Left renal cortex interstitium (tissue), 4 donors: ENCODE measurements around the gene RPS6KA2. TPM values are rescaled to one million over a fixed set of nuclear protein-coding genes. Genes with fewer than 3 reads are reported as not detected.

ENCODE experiments used
- DNase-seq, 4 donors: peaks; one replicate each; pipeline ENCODE4 v3.0.0-alpha.2; 2013; ENCODE audit warnings: low read depth in 4 of 4, low spot score in 2 of 4, missing footprints in 1 of 4
- polyA plus RNA-seq, 4 donors: library from polyadenylated mRNA; unstranded; fragments of 120-200 nt; gene quantifications; one replicate each; pipeline ENCODE4 v1.2.1, GENCODE V29; 2013; ENCODE audit not compliant: insufficient read length in 4 of 4

The RPS6KA2 gene
- polyA plus RNA-seq, 4 donors, result 25.2 to 30.5 (median 29.9) TPM

DNA sequence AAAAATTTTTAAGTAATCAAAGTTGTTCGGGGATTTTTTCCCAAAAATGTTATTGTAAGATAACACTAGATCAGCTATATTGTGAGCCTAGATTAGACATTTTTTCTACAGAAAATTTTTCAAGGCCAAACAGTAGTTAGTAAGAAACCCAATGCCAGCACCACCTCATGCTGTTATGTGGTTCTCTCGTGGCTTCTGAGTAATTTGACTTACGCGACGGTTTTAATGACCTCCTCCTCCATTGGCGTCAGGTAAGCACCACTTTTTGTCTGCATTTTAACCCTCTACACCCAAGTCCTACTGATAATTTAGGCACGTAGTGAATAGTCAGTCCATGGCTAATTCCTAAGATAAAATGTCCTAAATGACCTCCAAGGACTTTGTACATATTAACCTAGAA is 9.7 kb downstream of the RPS6KA2 start:
- DNase-seq, result no peak

DNA sequence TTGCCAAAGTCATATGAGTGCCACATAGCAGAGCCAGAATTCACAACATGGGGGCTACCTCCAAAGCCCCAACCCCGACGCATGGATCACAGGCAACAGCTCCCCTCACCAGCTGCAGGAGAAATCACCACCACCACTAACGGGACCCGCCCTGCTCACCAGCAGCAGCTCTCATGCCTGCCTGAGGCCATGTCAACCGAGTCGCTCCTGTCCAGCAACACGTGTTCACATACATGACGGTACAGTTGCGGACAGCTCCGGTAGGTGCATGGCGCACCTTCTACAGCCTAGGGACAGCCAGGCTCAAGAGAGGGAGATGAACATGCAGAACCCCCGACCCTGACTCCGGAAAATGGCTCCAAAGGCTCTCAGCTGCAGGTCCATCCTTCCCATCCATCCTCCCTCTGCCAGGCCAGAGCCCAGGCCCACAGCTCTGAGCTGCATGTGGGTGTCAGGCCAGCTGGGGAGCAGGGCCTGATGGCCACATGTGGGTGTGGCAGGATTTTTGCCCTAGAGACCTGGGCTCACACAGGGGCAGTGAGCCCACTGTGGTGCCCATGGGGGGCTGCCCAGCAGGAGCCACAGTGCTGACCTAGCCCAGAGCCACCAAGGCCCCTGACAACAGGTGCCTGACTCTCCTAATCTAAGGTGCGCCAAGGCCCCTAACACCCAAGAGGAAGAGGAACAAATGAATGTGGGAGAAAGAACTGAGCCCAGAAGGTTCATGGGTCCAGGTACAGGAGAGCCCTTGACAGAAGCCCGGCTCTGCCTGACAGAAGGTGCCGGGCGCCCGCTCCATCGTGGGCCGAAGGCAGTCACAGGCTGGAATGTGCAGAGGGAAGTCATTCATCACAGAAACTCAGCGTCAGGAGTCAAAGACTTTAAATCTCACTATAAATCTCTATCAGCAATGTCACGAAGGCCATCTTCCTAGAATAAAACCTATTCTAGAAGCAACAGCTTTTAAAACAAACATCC is 10.5 kb downstream of the RPS6KA2 start:
- DNase-seq, result no peak

DNA sequence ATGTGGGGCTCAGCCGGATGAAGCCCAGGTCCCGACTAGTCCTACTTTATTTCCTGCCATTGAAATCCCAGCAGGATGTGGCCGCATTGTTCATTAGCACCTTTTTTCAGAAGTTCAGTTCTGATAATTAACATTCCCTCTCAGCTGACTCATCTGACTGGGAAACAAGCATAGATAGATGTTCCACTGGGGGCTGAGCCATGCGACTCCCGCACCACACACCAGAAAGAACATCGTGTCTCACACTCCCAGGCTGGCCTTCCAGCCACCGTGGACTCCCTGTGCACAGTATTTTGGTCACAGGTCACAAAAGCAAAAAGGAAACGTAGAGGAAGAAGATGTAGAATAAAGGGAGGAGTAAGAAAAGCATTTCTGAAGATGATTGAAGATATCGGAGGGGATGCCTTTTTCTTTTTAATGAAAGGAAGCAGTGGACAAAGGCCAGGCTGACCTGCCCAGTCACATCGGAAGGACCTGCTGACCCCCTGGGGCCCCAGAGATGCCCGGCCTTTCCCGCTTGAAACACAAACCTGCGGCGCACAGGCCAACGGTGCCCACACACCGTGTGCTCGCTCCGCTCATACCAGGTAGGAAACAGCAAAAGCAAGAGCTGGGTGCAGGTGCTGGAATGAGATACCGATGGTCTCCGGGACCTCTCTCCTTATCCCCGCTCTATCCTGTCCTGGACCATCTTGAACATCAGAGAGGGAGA is 11.8 kb downstream of the RPS6KA2 start:
- DNase-seq, result no peak

DNA sequence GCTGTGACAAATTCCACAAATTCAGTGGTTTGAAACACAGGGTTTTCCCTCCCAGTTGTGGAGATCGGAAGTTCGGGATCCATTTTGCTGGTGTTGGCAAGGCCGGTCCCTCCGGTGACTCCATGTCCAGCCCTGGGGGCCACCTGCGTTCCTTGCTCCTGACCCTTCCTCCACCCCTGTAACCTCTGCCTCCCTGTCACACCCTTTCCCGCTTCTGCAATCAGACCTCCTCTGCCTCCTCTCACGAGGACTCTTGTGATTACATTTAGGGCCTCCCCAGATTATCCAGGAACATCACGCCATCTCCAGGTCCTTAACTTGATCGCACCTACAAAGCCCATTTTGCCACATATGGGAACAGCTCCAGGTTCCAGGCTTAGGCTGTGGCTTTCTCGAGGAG is 12.5 kb downstream of the RPS6KA2 start:
- no peak for DNase-seq

DNA sequence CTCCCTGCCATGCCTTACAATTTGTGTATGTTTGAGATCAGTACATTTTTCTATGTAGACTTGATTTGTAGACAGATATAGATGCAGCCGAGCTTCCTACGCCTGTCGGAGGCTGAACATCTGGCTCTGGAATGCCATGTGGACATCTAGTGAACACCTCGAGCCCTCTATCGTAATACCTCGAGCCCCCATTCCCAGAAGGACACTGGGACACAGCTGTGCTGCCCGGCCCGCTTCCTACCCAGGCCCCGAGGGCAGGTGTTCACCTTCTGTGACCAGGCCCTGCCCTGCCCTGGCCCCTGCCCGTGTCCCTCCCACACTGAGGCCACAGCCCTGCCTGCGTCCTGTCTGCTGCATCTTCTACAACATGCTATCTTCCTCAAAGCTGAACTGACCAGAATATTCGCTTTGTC is 12.9 kb downstream of the RPS6KA2 start:
- no peak for DNase-seq

DNA sequence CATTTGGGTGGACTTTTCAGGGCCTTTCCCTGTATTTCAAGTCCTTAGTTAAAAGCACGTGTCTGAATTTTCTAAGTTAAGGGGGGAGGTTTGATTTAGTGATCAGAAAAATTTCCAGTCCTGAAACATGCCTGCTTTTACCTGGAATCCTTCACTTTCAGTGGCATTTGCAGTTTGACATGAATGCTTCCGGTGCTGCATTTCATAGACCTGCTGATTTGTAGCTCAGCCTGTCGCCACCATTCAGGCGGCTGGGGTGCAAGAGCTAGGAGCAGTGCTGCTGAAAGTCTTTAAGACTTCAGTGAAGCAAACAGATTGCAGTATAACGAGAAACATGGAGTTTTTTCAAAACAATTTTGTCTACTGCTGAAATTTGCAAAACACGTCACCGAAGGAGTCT is 14.0 kb downstream of the RPS6KA2 start:
- no peak for DNase-seq

DNA sequence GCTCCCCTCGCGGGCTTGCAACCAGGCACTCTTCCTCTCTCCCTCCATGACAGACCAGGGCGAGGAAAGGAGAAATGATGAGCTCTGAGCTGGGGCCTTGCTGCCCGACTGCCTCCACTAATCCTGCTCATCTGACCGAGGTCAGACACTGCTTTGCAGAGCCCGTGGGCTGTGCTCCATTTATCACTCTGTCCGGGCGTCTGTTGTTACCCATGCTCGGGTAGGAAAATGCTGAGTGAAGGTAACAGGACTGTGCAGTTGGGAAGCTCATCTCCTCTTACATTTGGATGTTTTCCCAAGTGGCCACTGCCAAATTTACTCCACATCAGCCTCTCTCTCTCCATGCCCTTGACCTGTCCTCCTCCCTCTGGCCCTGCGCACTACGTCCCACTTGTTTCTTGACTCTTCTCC is 14.6 kb downstream of the RPS6KA2 start:
- DNase-seq, result no peak

DNA sequence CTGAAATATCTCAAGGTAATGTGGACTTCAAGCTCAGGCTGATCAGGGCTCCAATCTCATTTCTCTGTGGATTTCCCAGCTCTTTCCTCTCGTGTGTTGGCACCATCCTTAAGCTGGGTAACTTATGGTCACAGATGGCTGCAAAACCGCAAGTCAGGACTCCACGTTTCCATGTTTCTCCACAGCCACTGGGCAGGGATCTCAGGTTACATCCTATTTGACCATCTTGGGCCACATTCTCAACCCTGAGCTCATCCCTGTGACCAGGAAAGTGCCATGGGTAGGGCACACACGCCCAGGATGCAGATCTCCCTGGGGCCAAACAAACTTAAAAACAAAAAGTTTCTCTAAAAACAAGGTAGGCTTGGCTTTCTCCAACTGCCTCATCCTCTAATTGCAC is 15.4 kb downstream of the RPS6KA2 start:
- DNase-seq, result no peak

DNA sequence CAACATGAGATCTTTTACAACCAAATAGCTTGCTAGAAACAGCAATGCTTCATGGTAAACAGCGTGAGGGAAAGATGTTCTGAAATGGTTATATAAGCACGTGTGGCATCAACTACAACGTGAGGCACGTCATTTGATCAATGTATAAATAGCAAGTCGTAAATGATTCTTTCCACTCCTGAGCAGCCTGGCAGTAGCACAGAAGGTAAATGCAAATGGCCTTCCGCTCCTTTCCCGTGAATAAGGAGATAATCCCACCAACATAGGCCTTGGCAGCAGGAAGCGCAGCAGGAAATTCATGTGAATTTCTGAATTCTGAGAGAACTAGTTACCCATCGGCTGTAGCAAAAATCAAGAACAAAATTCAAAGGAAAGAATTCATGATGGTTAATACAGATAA is 17.0 kb downstream of the RPS6KA2 start:
- DNase-seq, result no peak

DNA sequence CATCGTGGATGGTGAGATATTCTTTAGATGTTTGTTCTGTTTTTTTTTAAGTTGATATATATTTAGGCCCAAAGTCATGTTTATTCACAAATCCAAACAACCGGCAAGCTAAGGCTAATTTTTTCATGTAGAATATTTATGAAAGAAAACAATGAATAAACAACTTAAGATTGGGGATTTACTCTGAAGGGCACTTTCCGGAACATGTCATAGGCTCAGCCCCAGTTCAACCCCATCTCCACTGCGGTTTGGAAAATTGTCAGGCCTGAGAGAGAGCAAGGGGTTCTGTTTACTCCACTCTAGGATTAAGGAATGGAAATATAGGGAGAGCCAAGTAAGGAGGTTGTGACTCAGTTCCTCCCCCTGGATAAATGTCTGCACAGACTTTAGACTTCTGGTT is 18.3 kb downstream of the RPS6KA2 start:
- DNase-seq, result no peak

DNA sequence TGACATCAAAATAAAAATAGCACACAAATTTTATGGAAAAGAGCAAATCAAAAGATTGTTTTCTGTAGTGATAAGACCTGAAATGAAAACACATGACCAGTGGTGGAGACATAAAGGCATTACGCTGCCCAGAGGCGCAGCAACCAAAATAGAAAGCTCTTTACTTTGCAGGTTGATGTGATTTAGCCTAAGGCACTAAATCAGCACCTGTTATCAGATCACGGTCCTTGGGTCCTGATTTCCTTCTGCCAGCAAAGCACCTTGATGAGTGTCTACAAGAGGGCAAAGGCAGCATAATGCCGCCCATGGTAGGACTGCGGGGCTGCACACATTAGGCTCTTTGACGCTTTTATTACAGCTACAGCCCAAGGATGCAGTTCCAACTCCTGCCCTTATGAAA is 21.3 kb downstream of the RPS6KA2 start:
- DNase-seq, result no peak

DNA sequence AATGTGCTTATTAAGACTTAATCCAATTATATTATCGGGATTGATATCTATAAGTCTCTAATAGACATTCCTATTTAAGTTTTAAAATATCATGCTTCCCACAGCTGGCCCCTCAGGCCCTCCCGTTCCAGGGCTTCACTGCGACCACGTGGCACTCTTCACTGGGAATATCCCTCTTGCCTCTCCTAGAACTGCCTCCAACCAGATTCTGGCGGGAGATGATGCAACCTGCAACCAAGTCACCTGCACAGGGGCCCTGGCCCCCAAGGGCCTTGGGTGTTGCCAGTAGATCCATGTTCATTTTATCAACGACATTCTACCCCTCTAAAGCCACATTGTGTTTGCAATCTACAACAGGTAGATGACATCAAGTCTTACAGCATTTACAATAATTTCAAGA is 22.1 kb downstream of the RPS6KA2 start:
- DNase-seq, result no peak

DNA sequence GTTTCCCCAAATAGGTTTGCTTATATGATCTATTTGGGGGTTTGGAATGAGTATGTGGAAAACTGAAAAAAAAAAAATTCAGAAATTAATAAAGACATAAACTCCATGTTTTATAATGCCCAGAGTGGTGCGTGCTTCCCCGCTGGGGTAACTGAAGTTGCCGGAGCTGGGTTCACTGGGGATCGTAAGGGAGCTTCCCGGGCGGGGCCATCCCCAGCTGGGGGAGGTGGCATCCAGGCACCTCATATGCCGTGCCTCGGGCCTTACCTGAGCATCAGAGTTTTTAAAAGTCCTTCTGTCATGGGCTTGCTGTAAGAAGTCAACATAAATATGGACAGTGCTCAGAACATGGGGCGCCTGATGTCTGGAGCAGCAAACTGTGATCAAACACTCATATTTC is 22.7 kb downstream of the RPS6KA2 start:
- DNase-seq, result no peak

DNA sequence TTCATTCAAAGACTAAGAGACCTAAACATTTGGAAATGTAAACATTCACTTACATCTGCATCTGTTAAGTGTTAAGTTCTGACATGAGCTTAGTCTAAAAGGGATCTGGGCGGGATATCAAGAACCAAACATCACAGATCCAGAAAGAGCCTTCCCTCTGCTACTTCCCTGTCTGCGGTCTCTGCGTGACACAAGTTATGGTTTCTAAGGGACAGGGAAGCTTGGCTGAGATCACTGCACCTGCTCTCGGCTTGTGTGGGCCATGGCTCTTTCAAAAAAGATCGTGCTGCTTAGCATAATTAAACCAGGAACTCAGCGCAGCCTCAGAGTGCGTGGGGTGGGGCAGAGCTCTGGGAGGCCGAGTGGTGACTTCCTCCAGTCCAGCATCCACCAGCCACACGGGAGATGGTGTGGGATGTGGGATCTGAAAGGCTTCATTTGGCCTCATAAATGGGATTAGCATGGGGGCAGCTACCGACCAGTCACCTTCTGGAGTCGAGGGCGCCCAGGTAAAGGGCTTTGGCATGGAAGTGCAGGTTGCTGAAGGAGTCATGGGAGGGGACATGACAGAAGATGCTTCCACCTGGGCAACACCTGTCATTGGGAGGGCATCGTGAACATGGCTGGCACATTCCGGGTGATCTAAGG is 23.9 kb downstream of the RPS6KA2 start:
- no peak for DNase-seq

DNA sequence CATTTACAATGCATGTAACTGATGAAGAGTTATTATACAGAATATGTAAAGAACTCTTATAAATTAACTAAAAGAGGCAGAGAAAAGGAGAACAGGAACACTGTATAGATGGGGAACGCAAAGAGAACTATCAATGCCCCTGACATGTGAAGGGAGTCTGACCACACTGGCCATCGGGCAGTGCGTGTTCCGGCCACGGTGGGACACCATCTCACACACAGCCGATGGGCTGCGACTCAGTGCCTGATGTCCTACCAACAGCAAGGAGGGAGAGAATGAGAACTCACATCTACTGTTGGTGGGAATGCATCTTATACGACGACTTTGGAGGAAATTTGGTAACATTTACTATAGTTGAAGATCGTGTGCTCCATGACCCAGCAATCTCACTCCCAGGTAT is 25.1 kb downstream of the RPS6KA2 start:
- no peak for DNase-seq

DNA sequence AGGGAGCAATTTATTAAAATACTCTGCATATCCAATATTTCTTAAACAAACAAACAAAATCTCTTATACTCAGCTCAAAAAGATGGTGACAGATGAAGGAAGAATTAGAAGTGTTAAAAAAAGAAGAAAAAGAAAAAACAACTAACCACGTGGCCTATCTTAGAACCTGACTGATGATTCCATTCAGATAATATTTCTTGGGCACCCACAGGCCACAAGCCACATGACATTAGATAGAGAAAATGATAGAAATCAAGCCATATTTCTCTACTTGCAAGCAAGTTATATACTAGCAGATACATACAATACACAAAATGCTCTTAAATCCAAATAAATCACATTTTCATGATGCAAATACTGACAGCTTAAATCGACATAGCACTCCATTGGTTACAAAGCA is 26.1 kb downstream of the RPS6KA2 start:
- DNase-seq, result no peak

DNA sequence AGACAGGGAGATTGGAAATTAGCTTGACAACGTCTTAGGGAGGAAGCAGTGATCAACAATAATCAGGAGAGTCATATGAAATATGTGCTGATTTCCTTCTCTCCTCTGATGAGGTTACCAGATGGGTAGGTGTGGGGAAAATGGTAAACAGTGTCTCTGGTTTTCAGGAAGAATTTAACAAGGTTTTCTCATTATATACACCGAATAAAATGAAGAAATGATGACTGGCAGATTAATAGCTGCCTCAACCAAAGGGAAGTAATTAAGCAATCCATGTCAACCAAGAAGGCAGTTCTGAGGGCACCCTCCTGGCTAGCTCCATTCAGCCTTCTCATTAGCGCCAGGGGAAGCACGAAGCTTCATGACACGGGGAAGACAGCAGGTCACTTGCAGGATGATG is 27.8 kb downstream of the RPS6KA2 start:
- no peak for DNase-seq

DNA sequence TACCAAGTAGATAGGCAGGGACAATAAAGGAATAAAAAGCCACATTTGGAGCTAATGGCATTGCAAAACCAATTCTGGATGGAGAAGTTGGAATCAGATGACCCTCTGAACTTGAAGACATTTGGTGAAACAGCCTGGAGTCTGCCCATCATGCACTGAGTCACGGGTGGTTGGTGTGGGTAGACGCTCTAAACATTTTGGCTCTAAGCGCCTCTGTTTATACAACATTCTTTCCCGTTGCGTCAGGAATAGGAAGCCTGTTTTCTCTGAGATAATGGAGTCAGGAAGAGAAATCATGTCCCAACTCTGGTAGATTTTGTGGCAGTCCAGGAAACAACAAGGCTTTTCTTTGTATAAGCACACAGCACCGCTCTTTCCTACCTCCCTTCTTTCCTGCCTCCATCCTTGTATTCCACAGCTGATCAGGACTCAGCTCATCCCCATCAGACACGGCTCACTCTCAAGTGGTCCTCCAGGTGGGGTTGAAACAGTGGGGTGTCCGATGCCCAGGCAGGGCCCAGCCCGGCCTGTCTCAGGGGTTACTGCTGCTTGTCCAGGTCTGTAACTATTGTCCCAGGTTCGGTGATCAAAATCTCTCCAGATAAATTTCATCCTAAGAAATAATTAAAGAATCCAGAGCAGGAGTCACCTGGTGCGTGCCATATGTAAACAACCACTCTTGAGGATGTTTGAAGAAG is 28.5 kb downstream of the RPS6KA2 start:
- DNase-seq, result no peak

DNA sequence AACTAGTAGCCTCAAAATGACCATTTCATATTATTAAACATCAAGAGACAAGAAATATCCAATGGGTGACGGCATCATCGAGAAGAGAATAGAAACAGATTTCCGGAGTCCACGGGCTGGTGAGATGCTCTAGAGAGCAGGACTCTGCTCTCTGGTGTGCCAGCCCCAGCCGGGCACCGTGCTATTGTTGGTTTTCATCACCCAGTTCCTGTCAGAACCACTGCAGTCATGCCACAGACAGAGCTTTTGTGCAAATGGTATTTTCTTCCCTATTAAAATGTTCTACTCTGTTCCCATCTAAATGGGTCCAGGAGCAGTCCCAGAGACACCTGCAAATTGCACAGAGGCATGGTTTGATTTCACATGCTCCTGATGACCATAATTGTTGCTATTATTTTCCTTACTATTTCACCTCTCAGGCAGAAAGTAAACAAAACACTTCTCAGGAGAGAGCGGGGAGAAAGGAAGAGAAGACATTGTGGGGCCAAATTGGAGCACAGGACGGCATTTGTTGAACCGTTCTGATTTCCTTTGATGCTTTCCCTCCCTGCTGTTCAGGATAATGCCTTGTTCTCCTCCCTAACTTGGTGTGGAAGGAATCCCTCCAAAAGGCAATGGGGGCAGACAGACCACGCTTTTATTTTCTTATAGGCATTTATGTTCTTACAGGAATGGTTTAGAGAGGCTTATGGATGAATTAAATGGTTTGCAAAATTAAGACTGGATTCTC is 29.2 kb downstream of the RPS6KA2 start:
- no peak for DNase-seq
